Measurements from ENCODE around the gene EAF1. TPM values are rescaled to one million over a fixed set of nuclear protein-coding genes. Genes with fewer than 3 reads are reported as not detected.
"Not testable (repeated sequence)": the region's sequence is repeated elsewhere in the genome, so short reads cannot be mapped to it uniquely, and the experiment has no call there.

The EAF1 gene
- polyA plus RNA-seq, 1 donor from 2014 or later, result 45.4 TPM

DNA sequence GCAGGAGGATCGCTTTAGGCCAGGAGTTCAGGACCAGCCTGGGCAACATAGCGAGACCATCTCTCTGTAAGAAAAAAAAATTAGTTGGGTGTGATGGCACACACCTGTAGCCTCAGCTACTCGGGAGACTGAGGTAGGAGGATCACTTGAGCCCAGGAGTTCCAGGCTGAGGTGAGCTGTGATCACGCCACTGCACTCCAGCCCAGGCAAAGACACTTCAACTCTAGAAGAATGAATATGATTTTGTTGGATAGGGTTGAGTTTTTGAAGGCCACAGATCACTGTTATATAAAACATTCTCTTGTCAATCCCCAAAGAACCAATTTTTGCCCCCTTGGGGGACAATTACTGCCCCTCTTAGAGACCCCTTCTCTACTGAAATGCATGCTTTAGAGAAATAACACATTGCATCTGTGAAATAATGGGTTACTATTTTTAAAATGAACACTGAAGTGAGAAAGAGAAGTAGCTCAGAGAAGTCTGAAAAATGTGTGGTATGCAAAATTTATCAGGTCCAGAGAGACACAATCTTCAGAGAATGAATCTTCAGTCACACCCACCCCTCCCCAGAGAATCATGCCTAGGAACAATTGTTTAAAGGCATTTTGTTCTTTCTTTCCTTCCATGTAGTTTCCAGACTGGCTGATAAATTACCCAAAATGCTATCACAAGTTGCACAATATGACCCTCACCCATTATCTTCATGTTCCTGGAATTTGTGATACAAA lies 42.7 kb upstream of the EAF1 start:
- H3K9me2 ChIP-seq (ENCODE audit: insufficient read depth, low read length), result no peaks in the 10 kb centered on the region
- H3K4me2 ChIP-seq (ENCODE audit: low read length), result no peak overlapping the region
- H3K79me2 ChIP-seq (replicated peaks; ENCODE audit: insufficient read depth, low read length), result no peaks in the 10 kb centered on the region
- H4K20me1 ChIP-seq (ENCODE audit: insufficient read depth), result no peaks in the 10 kb centered on the region
- no peaks in the 10 kb centered on the region for H3F3A ChIP-seq (ENCODE audit: insufficient read depth, low read length, poor library complexity, severe bottlenecking)
- H3K27me3 ChIP-seq (ENCODE audit: insufficient read depth, low read depth, low read length), result no peaks in the 10 kb centered on the region
- H3K4me3 ChIP-seq (ENCODE audit: low read length), result no peak overlapping the region
- TF ChIP-seq POLR2AphosphoS5 (IDR thresholded peaks at IDR 0.05) (no peak), EZH2 (IDR thresholded peaks at IDR 0.05; ENCODE audit: borderline replicate concordance, insufficient read depth, low read length, poor library complexity, severe bottlenecking) (no peak), RAD21 (conservative IDR thresholded peaks at IDR 0.05) (no peak), TAF1 (IDR thresholded peaks at IDR 0.05; ENCODE audit: low read depth) (no peak), EP300 (conservative IDR thresholded peaks at IDR 0.05; ENCODE audit: poor library complexity, severe bottlenecking) (no peak), SMC3 (conservative IDR thresholded peaks at IDR 0.05; ENCODE audit: poor library complexity) (no peak), MXI1 (conservative IDR thresholded peaks at IDR 0.05; ENCODE audit: poor library complexity, severe bottlenecking) (no peak)
- TF ChIP-seq, protein P1, sequence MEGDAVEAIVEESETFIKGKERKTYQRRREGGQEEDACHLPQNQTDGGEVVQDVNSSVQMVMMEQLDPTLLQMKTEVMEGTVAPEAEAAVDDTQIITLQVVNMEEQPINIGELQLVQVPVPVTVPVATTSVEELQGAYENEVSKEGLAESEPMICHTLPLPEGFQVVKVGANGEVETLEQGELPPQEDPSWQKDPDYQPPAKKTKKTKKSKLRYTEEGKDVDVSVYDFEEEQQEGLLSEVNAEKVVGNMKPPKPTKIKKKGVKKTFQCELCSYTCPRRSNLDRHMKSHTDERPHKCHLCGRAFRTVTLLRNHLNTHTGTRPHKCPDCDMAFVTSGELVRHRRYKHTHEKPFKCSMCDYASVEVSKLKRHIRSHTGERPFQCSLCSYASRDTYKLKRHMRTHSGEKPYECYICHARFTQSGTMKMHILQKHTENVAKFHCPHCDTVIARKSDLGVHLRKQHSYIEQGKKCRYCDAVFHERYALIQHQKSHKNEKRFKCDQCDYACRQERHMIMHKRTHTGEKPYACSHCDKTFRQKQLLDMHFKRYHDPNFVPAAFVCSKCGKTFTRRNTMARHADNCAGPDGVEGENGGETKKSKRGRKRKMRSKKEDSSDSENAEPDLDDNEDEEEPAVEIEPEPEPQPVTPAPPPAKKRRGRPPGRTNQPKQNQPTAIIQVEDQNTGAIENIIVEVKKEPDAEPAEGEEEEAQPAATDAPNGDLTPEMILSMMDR (IDR thresholded peaks at IDR 0.05; ENCODE audit: poor library complexity, severe bottlenecking), result no peak
- TF ChIP-seq, protein P2, sequence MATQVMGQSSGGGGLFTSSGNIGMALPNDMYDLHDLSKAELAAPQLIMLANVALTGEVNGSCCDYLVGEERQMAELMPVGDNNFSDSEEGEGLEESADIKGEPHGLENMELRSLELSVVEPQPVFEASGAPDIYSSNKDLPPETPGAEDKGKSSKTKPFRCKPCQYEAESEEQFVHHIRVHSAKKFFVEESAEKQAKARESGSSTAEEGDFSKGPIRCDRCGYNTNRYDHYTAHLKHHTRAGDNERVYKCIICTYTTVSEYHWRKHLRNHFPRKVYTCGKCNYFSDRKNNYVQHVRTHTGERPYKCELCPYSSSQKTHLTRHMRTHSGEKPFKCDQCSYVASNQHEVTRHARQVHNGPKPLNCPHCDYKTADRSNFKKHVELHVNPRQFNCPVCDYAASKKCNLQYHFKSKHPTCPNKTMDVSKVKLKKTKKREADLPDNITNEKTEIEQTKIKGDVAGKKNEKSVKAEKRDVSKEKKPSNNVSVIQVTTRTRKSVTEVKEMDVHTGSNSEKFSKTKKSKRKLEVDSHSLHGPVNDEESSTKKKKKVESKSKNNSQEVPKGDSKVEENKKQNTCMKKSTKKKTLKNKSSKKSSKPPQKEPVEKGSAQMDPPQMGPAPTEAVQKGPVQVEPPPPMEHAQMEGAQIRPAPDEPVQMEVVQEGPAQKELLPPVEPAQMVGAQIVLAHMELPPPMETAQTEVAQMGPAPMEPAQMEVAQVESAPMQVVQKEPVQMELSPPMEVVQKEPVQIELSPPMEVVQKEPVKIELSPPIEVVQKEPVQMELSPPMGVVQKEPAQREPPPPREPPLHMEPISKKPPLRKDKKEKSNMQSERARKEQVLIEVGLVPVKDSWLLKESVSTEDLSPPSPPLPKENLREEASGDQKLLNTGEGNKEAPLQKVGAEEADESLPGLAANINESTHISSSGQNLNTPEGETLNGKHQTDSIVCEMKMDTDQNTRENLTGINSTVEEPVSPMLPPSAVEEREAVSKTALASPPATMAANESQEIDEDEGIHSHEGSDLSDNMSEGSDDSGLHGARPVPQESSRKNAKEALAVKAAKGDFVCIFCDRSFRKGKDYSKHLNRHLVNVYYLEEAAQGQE (IDR thresholded peaks at IDR 0.05; ENCODE audit: borderline replicate concordance), result no peak
- no peak overlapping the region for H3K27ac ChIP-seq (ENCODE audit: low read length)
- H2AFZ ChIP-seq (ENCODE audit: low read depth, low read length), result no peak overlapping the region
- no peaks in the 10 kb centered on the region for H3K36me3 ChIP-seq (ENCODE audit: insufficient read depth, low read length)
- H3K9ac ChIP-seq (ENCODE audit: low read length), result no peak overlapping the region
- H3K9me3 ChIP-seq (ENCODE audit: low read length), result no peaks in the 10 kb centered on the region

DNA sequence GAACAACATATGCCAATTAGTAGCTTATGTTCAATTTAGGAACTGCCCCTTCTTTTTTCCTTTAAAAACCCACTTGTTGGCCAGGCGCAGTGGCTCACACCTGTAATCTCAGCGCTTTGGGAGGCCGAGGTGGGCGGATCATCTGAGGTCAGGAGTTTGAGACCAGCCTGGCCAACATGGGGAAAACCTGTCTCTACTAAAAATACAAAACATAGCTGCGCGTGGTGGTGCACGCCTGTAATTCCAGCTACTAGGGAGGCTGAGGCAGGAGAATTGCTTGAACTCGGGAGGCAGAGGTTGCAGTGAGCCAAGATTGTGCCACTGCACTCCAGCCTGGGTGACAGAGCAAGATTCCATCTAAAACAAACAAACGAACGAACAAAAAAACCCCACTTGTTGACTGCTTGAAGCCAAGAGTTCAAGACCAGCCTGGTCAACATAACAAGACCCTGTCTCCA lies 42.1 kb upstream of the EAF1 start:
- H3K27ac ChIP-seq (ENCODE audit: low read length), result not testable (repeated sequence)

More for the DNA sequence above, 42.1 kb upstream of the EAF1 start:
- H3K9me2 ChIP-seq (ENCODE audit: insufficient read depth, low read length); H2AFZ ChIP-seq (ENCODE audit: low read depth, low read length); H3F3A ChIP-seq (ENCODE audit: insufficient read depth, low read length, poor library complexity, severe bottlenecking); H3K4me3 ChIP-seq (ENCODE audit: low read length); H3K79me2 ChIP-seq (replicated peaks; ENCODE audit: insufficient read depth, low read length); H3K9me3 ChIP-seq (ENCODE audit: low read length); H3K27me3 ChIP-seq (ENCODE audit: insufficient read depth, low read depth, low read length); H4K20me1 ChIP-seq (ENCODE audit: insufficient read depth); H3K4me2 ChIP-seq (ENCODE audit: low read length); H3K9ac ChIP-seq (ENCODE audit: low read length); H3K36me3 ChIP-seq (ENCODE audit: insufficient read depth, low read length): not testable (repeated sequence)
